Adrenal gland (tissue), 12 donors: Measurements from ENCODE around the gene DOCK8. TPM values are rescaled to one million over a fixed set of nuclear protein-coding genes. Genes with fewer than 3 reads are reported as not detected.

ENCODE experiments used
- DNase-seq, 7 donors: peaks; one replicate each; pipeline ENCODE4 v3.0.0-alpha.2; 2019 to 2020
- H3K27ac ChIP-seq, 5 donors: fragments of 200-600 bp; sonication (generic) in 4 of 5; 1 replicate in 3 of 5; 2 replicates in 2 of 5; pipeline versions ENCODE4 v1.5.1 to v1.8.0; 2016 to 2020; ENCODE audit warnings: mild to moderate bottlenecking in 1 of 5
- H3K27me3 ChIP-seq: fragments of 200-600 bp; 2 replicates; pipeline ENCODE4 v1.8.0; 2021
- H3K36me3 ChIP-seq, 2 donors: fragments of 200-600 bp; replicated peaks in 1 of 2; 1 replicate in 1 of 2; 2 replicates in 1 of 2; pipeline versions ENCODE4 v1.5.1 to v1.8.0; 2018 to 2022
- H3K4me1 ChIP-seq, 2 donors: fragments of 200-600 bp; replicated peaks in 1 of 2; 1 replicate in 1 of 2; 2 replicates in 1 of 2; pipeline versions ENCODE4 v1.5.1 to v1.8.0; 2018 to 2021
- H3K4me3 ChIP-seq, 4 donors: fragments of 200-600 bp; sonication (generic) in 3 of 4; one replicate each; pipeline ENCODE4 v1.5.1; 2016 to 2018
- H3K9me3 ChIP-seq, 3 donors: fragments of 200-600 bp; sonication (generic) in 1 of 3; replicated peaks in 1 of 3; 1 replicate in 2 of 3; 2 replicates in 1 of 3; pipeline versions ENCODE4 v1.5.1 to v1.8.0; 2016 to 2021
- POLR2A ChIP-seq, 2 donors: fragments of 450-650 bp; IDR thresholded peaks; one replicate each; pipeline ENCODE4 v1.6.1; 2017; ENCODE audit warnings: antibody characterized with exemption in 2 of 2, mild to moderate bottlenecking in 2 of 2, moderate library complexity in 1 of 2
- WGBS, 4 donors: extraction: QIAGEN DNeasy Blood & Tissue Kit in 2 of 4; methylation state at CpG; one replicate each; pipeline versions ENCODE4 v1.1.5 to v1.1.7; 2013 to 2017; 5-methylcytosine and 5-hydroxymethylcytosine counted together
- intact Hi-C, 2 donors: fragments of 100-400 bp; cut with DNase I; formaldehyde crosslinking; loops; one replicate each; pipeline versions ENCODE4 v1.14.1 to v1.15.0; 2022 to 2023
- polyA plus RNA-seq, 3 donors: library from polyadenylated mRNA; stranded (reverse); fragments of 200-250 nt in 2 of 3; fragments of 350-450 nt in 1 of 3; fragmentation: Illumina TruSeq in 1 of 3; extraction: RNeasy Lipid Tissue Mini Kit (QIAGEN cat#74804) in 1 of 3; gene quantifications; one replicate each; pipeline ENCODE4 v1.2.3, GENCODE V29; 2013 to 2014
- total RNA-seq, 9 donors: library from RNA; depleted of rRNA in 4 of 9; stranded (reverse); fragments of >200 nt in 4 of 9; fragments of 120-200 nt in 1 of 9; fragmentation: NEBNext Ultra II Directional in 1 of 9; extraction: Animal tissue kit (Norgen Biotek cat#: 25700) in 1 of 9; gene quantifications; one replicate each; pipeline versions ENCODE4 v1.1.0 to v1.2.4, GENCODE V29; 2013 to 2023
- TF ChIP-seq, protein P1 (sequence below), 6 experiments: fragments of 450-650 bp in 4 of 6; fragments of 200-600 bp in 2 of 6; sonication (generic) in 1 of 6; IDR thresholded peaks; 1 replicate in 5 of 6; 2 replicates in 1 of 6; pipeline versions ENCODE4 v1.5.1 to v1.8.0; 2016 to 2021; ENCODE audit warnings: antibody characterized with exemption in 6 of 6, mild to moderate bottlenecking in 2 of 6, moderate library complexity in 1 of 6
- donor health status: healthy with polysubstance abuse.
- donor health status: Bipolar disorder and iron deficiency.
- donor health status: DM: yes; HTN: yes; CAD: no.
- donor health status: DM: no; HTN: no; CAD: no.
- donor health status: DM: no; HTN: no; CAD: no.
- donor health status: DM: yes; HTN: yes; CAD: no.

DOCK8 gene
- total and polyA plus RNA-seq, 12 donors = 8.3 to 134 (median 40.5) TPM

DNA sequence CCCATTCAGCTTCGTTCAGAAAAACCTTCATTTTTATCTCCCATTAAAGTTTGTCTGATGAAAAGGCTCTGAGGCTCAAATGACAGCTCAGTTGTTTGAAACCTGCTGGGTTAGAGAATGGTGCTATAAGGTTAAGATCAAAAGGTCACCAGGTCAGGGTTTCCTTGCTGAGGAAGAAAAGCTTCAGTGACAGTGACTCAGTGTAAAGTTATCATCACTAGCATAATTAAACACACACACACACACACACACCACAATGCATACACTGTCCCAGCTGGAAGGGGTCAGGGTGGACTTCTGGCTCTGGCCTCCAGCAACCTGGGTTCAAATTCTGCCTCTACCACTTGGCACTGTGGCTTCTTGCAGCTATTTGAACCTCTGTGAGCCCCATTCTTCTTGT is 281.1 kb downstream of the DOCK8 start:
- no peak for DNase-seq
- WGBS, 4 donors = 32 to 45% (median 38%) methylated on average over 1 of the region's 1 CpG
- intact Hi-C loops = no loop called here

DNA sequence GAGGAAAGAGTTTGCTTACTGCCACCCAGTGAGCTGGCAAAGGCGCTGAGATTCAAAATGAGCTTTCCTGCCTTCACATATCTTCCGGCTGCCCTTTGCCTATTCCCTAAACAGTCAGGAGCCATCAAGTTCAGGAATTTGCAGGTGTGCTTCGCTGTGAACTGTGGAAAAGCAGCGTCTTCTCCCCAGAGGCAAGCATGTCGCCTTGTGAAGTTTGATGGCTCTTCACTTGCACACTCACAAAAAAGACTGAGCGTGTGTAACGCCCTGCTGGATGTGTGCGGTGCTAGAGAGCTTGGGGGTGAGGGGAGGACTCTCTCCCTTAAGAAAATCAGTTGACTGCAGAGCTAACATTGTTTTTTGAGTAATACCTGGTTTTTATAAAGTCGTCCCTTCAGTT is 288.7 kb downstream of the DOCK8 start:
- TF ChIP-seq POLR2A (IDR thresholded peaks at IDR 0.05) = no peak
- TF ChIP-seq, protein P1, sequence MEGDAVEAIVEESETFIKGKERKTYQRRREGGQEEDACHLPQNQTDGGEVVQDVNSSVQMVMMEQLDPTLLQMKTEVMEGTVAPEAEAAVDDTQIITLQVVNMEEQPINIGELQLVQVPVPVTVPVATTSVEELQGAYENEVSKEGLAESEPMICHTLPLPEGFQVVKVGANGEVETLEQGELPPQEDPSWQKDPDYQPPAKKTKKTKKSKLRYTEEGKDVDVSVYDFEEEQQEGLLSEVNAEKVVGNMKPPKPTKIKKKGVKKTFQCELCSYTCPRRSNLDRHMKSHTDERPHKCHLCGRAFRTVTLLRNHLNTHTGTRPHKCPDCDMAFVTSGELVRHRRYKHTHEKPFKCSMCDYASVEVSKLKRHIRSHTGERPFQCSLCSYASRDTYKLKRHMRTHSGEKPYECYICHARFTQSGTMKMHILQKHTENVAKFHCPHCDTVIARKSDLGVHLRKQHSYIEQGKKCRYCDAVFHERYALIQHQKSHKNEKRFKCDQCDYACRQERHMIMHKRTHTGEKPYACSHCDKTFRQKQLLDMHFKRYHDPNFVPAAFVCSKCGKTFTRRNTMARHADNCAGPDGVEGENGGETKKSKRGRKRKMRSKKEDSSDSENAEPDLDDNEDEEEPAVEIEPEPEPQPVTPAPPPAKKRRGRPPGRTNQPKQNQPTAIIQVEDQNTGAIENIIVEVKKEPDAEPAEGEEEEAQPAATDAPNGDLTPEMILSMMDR (IDR thresholded peaks at IDR 0.05) = no peak
- 87 to 89% (median 88%) methylated on average over 9 of the region's 9 CpGs for WGBS, 4 donors
- no peak overlapping the region for H3K27ac ChIP-seq

More for the DNA sequence above, 281.1 kb downstream of the DOCK8 start:
- H3K27me3 ChIP-seq = no peaks in the 10 kb centered on the region
- no peak for TF ChIP-seq POLR2A (IDR thresholded peaks at IDR 0.05)
- TF ChIP-seq, protein P1 (IDR thresholded peaks at IDR 0.05) = no peak
- no peak overlapping the region for H3K27ac ChIP-seq
- no peak overlapping the region for H3K4me3 ChIP-seq
- no peaks in the 10 kb centered on the region for H3K4me1 ChIP-seq
- no peaks in the 10 kb centered on the region for H3K9me3 ChIP-seq
- no peaks in the 10 kb centered on the region for H3K36me3 ChIP-seq

DNA sequence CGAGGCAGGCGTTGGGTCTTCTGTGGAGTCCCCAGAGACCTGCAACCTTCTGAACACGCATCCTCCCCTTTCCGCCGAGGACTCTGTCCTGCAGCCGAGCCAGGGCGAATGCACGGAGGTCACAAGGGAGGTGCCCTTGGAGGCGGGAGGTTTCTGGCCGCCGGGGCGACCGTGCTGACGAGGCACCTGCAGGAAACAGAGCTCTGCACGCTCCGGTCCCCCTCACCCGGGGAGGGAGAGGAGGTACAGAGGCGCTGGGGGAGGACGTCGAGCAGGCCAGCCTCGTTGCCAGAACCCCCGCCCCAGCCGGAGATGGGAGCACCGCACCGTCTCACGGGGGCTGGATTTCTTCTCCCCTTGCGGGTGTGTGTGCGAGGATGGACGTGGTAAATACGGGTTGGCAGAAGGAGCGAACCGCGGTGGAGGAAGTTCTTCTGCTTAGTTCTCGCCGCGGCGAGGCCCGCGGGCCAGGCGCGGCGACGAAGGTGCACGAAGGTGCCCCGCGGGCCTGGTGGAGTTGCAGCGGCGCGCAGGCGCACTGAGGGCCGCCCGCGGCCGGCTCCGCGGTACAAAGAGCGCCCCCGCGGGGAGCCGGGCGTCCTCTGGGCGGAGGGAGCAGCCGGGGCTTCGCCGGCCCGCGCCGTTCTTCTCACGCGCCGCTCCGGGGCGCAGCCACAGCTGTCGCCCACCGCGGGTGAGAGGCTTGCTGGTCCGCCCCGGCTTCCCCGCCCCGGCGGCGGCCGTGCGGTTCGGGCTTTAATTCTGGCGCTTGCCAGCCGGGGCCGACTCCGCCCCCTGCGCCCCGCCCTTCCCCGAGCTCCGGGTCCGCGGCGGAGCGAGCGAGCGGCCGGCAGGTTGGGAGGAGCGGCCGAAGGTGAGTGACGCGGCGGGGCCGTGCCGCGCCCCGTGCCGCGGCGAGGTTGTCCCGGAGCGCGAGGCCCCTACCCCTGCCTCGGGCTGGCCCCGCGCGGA is 289.5 kb downstream of the DOCK8 start, which contains the start of gene KANK1:
KANK1 (plus strand) TSS at position 815 of the 972 bp plus-strand sequence.
- Histone ChIP-seq H3K4me1 (peaks cover 9 to 15% of the 10 kb centered on the region in 2 donors), H3K36me3 (no peaks in the 10 kb centered on the region), H3K4me3 (peak within 1 kb of the TSS in 2 of 4 donors; percentile 46 to 90), H3K27ac (peak within 1 kb of the TSS in 3 of 5 donors; percentile 70 to 92 (median 76)), H3K27me3 (no peaks in the 10 kb centered on the region), H3K9me3 (no peaks in the 10 kb centered on the region)
- WGBS, 4 donors = 0 to 9% (median 1%) methylated on average over 4 to 119 of the region's 119 CpGs
- TF ChIP-seq POLR2A (IDR thresholded peaks at IDR 0.05) = peak in 1 of 2 donors; percentile 52
- TF ChIP-seq, protein P1 (IDR thresholded peaks at IDR 0.05) = peak in 2 of 6 experiments; percentile 9 to 21
- intact Hi-C loops = no loop called here
- peak; percentile 68 to 82 (median 76) for DNase-seq

More for the DNA sequence above, 288.7 kb downstream of the DOCK8 start:
- Histone ChIP-seq H3K27me3 (no peaks in the 10 kb centered on the region), H3K9me3 (no peaks in the 10 kb centered on the region), H3K4me3 (peak overlapping the region in 1 of 4 donors; percentile 90), H3K36me3 (no peaks in the 10 kb centered on the region), H3K4me1 (peaks cover 9 to 15% of the 10 kb centered on the region in 2 donors)
- intact Hi-C loops = no loop called here
- DNase-seq = no peak
